Measurements from ENCODE around the gene FLT4.

FLT4 gene

DNA sequence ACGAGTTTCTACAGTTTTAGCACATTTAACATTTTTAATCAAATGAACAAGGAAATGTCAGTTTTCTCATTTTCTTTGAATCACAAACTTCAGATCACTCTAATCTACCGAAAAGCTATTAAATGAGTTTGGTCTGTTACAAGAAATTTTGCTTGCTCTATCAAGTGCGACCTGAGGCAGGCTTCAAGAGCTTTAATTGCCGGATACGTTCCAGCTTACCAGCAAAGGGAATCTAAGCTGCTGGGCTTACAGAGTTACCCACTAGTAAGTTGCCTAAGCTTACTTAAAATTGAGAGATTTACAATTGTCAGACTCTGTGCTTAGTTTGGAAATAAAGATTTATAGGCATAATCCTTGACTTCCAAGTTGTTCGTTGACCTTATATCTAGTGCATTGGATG is 68.7 kb downstream of the FLT4 start:
- H3K4me3 ChIP-seq (ENCODE audit: control insufficient read depth, low read depth, low read length) = no peak overlapping the region
- TF ChIP-seq, protein P1, sequence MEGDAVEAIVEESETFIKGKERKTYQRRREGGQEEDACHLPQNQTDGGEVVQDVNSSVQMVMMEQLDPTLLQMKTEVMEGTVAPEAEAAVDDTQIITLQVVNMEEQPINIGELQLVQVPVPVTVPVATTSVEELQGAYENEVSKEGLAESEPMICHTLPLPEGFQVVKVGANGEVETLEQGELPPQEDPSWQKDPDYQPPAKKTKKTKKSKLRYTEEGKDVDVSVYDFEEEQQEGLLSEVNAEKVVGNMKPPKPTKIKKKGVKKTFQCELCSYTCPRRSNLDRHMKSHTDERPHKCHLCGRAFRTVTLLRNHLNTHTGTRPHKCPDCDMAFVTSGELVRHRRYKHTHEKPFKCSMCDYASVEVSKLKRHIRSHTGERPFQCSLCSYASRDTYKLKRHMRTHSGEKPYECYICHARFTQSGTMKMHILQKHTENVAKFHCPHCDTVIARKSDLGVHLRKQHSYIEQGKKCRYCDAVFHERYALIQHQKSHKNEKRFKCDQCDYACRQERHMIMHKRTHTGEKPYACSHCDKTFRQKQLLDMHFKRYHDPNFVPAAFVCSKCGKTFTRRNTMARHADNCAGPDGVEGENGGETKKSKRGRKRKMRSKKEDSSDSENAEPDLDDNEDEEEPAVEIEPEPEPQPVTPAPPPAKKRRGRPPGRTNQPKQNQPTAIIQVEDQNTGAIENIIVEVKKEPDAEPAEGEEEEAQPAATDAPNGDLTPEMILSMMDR (conservative IDR thresholded peaks at IDR 0.05; ENCODE audit: control insufficient read depth, insufficient read depth, low read depth, low read length) = no peak
- DNase-seq (ENCODE audit: low read depth) = no peak

DNA sequence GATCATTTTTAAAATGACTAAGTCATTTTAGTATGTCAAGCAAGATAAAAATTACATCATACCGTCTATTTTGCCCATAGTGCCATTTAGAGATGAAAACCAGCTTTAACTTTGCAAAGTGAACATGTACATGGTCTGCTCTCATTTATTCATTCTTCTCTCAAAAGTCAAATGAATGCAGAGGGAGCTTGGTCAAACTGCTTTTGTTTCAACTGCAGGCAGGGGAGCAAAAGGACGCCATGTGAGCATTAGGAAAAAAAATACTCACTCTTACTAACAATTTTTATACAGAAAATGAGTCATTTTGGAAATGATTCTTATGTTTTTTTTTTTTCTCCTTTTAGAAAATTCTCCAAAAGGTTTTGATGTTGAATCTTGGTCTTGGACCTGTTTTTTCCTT is 73.8 kb downstream of the FLT4 start:
- DNase-seq (ENCODE audit: low read depth) = no peak
- TF ChIP-seq, protein P1 (conservative IDR thresholded peaks at IDR 0.05; ENCODE audit: control insufficient read depth, insufficient read depth, low read depth, low read length) = no peak
- no peak overlapping the region for H3K4me3 ChIP-seq (ENCODE audit: control insufficient read depth, low read depth, low read length)

DNA sequence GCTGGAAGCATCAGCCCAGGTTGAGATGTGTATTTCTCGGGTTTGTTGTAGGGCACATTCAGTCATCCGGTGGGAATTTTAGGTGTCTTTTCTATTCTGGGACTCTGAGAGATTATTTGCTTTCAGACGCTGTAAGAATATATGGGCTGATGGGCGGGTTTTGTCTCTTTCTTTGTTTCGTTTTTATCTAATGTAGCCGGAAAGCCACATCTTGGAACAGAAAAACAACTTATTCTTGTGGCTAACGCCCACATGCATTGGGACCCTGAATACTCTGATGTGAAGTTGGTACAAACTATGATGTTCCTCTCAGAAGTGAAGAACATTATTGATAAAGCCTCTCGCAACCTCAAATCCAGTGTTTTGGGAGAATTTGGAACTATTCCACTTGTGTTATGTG is 80.5 kb downstream of the FLT4 start:
- H3K4me3 ChIP-seq (ENCODE audit: control insufficient read depth, low read depth, low read length) = no peak overlapping the region
- TF ChIP-seq, protein P1 (conservative IDR thresholded peaks at IDR 0.05; ENCODE audit: control insufficient read depth, insufficient read depth, low read depth, low read length) = no peak
- DNase-seq (ENCODE audit: low read depth) = no peak

DNA sequence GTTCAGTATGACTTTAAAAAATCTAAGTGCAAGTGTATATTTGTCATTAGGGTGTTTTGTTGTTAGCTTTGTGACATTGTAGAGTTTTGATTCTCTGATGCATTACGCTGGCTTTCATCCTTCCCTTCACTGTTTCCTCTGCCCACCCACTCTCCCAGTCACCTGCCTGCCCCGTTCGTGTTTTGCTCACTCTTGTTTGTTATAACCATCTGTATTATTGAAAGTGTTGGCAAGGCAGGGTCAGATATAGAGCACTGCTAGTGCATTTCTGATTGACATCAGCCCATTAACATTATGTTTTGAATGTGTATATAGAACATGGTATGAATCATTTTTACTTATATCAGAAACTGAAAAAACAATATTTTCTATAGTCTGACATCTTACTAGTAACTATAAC is 85.4 kb downstream of the FLT4 start:
- H3K4me3 ChIP-seq (ENCODE audit: control insufficient read depth, low read depth, low read length) = no peak overlapping the region
- no peak for DNase-seq (ENCODE audit: low read depth)
- TF ChIP-seq, protein P1 (conservative IDR thresholded peaks at IDR 0.05; ENCODE audit: control insufficient read depth, insufficient read depth, low read depth, low read length) = no peak

DNA sequence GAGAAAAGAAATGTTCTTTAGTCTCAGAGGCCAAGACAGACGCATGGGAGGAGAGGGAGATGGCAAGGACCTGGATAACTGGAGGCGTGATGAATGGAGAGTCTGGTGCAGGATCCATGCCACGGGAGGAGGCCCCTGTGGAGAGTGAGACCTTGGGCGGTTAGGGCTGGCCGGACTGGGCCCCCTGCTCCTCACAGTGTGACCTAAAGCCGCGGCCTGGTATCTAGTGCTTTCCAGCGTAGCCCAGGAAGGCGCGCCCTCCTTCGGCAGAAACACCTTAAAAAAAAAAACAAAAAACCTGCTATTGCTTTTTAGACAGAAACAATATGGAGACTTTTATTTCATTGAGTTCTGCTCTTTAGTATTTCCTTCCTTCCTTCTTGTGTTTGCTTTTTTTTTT is 91.2 kb downstream of the FLT4 start:
- no peak overlapping the region for H3K4me3 ChIP-seq (ENCODE audit: control insufficient read depth, low read depth, low read length)
- TF ChIP-seq, protein P1 (conservative IDR thresholded peaks at IDR 0.05; ENCODE audit: control insufficient read depth, insufficient read depth, low read depth, low read length) = no peak
- no peak for DNase-seq (ENCODE audit: low read depth)

DNA sequence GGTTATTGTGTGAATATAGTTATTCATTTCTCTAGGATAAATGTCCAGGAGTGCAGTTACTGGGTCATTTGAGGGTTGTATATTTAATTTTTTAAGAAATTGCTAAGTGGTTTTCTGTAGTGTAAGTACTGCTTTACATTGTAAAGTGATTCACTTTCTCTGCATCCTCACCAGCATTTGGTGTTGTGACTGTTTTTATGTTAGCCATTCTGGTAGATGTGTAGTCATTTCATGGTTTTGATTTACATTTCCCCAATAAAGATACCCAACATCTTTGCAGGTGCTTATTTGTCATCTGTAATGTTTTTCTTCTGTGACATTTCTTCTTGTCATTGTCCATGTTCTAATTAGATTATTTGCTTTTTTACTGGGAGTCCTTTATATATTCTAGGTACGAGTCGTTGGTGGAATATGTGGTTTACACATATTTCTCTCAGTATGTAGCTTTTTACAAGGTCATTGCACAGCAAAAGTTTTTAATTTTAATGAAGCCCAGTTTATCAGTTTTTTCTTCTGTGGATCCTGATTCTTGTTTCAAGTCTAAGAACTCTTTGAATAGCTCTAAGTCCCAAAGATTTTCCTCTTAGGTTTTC is 92.1 kb downstream of the FLT4 start:
- no peak for DNase-seq (ENCODE audit: low read depth)
- H3K4me3 ChIP-seq (ENCODE audit: control insufficient read depth, low read depth, low read length) = no peak overlapping the region
- TF ChIP-seq, protein P1 (conservative IDR thresholded peaks at IDR 0.05; ENCODE audit: control insufficient read depth, insufficient read depth, low read depth, low read length) = no peak
